ENCODE results near the gene TARP.

Gene TARP

DNA sequence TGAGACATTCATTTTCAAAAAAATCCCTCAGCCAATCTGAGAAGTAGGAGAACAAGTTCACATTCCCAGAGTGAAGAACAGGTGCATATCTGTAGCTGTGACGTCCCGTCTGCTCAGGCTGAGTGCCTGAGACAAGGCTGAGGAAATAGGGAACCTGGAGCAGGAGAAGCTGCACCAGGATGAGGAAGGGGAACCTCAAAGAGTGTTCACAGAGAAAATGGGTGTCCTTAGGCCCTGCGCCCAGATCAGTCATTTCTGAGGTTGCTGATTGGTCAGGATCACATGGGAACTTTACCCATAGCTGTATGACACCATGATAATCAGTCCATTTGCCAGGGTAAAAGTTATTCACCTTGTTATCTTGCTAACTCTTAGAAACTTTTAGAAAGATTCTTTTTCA, 34.2 kb upstream of the TARP start:
- H3K27ac ChIP-seq = no peak overlapping the region
- H3K27me3 ChIP-seq = no peaks in the 10 kb centered on the region
- no peak for DNase-seq (ENCODE audit: low spot score in 2 of 2)
- no peaks in the 10 kb centered on the region for H3K4me1 ChIP-seq
- H3K4me3 ChIP-seq = no peak overlapping the region
- TF ChIP-seq, protein P1, sequence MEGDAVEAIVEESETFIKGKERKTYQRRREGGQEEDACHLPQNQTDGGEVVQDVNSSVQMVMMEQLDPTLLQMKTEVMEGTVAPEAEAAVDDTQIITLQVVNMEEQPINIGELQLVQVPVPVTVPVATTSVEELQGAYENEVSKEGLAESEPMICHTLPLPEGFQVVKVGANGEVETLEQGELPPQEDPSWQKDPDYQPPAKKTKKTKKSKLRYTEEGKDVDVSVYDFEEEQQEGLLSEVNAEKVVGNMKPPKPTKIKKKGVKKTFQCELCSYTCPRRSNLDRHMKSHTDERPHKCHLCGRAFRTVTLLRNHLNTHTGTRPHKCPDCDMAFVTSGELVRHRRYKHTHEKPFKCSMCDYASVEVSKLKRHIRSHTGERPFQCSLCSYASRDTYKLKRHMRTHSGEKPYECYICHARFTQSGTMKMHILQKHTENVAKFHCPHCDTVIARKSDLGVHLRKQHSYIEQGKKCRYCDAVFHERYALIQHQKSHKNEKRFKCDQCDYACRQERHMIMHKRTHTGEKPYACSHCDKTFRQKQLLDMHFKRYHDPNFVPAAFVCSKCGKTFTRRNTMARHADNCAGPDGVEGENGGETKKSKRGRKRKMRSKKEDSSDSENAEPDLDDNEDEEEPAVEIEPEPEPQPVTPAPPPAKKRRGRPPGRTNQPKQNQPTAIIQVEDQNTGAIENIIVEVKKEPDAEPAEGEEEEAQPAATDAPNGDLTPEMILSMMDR (IDR thresholded peaks at IDR 0.05) = no peak
- H3K36me3 ChIP-seq = no peaks in the 10 kb centered on the region
- H3K9me3 ChIP-seq = no peaks in the 10 kb centered on the region
- intact Hi-C loops (cut with DNase I) = no loop called here

- TF ChIP-seq, protein P1 (IDR thresholded peaks at IDR 0.05) = no peak
- Histone ChIP-seq H3K9me3 (no peaks in the 10 kb centered on the region), H3K27ac (no peak overlapping the region), H3K27me3 (no peaks in the 10 kb centered on the region), H3K36me3 (no peaks in the 10 kb centered on the region), H3K4me1 (no peaks in the 10 kb centered on the region), H3K4me3 (no peak overlapping the region)
- DNase-seq (ENCODE audit: low spot score in 2 of 2) = no peak
- intact Hi-C loops (cut with DNase I) = no loop called here
Observed at GRCh38 chr7:38306914-38307313, 33.5 kb upstream of the TARP start.

- H3K9me3 ChIP-seq = no peaks in the 10 kb centered on the region
- H3K4me3 ChIP-seq = no peak overlapping the region
- intact Hi-C loops (cut with DNase I) = no loop called here
- H3K27ac ChIP-seq = no peak overlapping the region
- DNase-seq (ENCODE audit: low spot score in 2 of 2) = no peak
- no peaks in the 10 kb centered on the region for H3K27me3 ChIP-seq
- no peaks in the 10 kb centered on the region for H3K36me3 ChIP-seq
- no peaks in the 10 kb centered on the region for H3K4me1 ChIP-seq
- TF ChIP-seq, protein P1 (IDR thresholded peaks at IDR 0.05) = no peak
Observed at GRCh38 chr7:38306171-38306570, 32.7 kb upstream of the TARP start.

GRCh38 chr7:38303866-38304265, 30.4 kb upstream of the TARP start:
- intact Hi-C loops (cut with DNase I) = no loop called here
- Histone ChIP-seq H3K27me3 (no peaks in the 10 kb centered on the region), H3K4me3 (no peak overlapping the region), H3K4me1 (no peaks in the 10 kb centered on the region), H3K27ac (no peak overlapping the region), H3K9me3 (no peaks in the 10 kb centered on the region), H3K36me3 (no peaks in the 10 kb centered on the region)
- TF ChIP-seq, protein P1 (IDR thresholded peaks at IDR 0.05) = no peak
- no peak for DNase-seq (ENCODE audit: low spot score in 2 of 2)

DNA sequence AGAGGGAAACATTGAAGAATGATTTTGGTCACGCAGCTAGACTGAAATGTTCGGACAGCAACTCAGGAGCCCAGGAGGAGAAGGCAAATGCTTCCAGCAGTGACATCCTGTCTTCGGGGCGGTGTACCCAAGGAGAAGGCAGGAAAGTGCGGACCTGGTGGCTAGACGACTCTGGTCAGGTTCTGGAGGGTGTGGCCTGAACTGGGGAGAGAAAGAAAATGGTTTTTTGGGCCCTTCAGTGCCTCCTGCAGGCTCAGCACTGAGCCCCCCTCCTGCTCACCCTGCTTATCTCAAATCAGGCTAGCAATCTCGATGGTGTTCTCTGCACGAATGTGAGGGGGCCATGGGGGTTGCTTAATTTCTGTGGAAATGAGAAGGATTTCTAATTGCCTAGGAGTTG, 26.7 kb upstream of the TARP start:
- no peak for DNase-seq (ENCODE audit: low spot score in 2 of 2)
- no peaks in the 10 kb centered on the region for H3K9me3 ChIP-seq
- H3K27ac ChIP-seq = no peak overlapping the region
- TF ChIP-seq, protein P1 (IDR thresholded peaks at IDR 0.05) = no peak
- intact Hi-C loops (cut with DNase I) = no loop called here
- H3K27me3 ChIP-seq = no peaks in the 10 kb centered on the region
- no peak overlapping the region for H3K4me3 ChIP-seq
- H3K4me1 ChIP-seq = no peaks in the 10 kb centered on the region
- no peaks in the 10 kb centered on the region for H3K36me3 ChIP-seq

DNA sequence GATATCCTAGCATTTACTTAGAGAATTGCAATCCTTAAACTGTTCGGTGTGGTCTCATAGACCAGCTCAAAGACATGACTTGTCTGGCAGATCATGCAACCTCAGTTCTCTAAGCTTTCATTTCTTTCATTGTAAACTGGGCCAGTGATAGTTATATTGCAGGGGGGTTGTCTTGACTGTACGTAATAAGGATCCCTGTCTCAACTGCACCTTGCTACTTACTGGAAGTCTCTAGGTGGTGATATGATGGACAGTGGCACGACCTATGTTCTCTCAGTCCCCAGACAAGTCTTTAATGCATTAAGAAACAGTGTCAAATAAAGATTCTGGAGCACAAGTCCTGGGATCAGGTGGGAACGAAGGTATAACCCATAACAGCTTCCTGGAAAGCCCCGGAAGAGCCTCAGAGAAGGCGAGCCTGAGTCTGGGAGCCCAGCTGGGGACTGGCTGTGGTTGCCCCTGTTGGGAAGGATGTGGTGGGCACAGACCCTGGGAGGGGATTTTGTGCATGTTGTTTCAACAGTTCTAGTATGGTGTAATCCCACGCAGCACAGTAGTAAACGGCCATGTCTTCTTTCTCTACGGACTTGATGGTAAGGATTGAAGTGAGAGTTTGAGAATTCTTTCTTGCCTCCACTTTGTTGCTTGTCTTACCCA, 26.0 kb upstream of the TARP start:
- no peaks in the 10 kb centered on the region for H3K4me1 ChIP-seq
- DNase-seq (ENCODE audit: low spot score in 2 of 2) = no peak
- TF ChIP-seq, protein P1 (IDR thresholded peaks at IDR 0.05) = no peak
- no peak overlapping the region for H3K27ac ChIP-seq
- H3K36me3 ChIP-seq = no peaks in the 10 kb centered on the region
- no peaks in the 10 kb centered on the region for H3K9me3 ChIP-seq
- no peak overlapping the region for H3K4me3 ChIP-seq
- intact Hi-C loops (cut with DNase I) = no loop called here
- no peaks in the 10 kb centered on the region for H3K27me3 ChIP-seq
